Large intestine (tissue), 3 donors: Measurements from ENCODE around the gene GPR78. TPM values are rescaled to one million over a fixed set of nuclear protein-coding genes. Genes with fewer than 3 reads are reported as not detected.
"Not testable (repeated sequence)": the region's sequence is repeated elsewhere in the genome, so short reads cannot be mapped to it uniquely, and the experiment has no call there.

Experiments
- DNase-seq, 2 donors: peaks; one replicate each; pipeline versions ENCODE4 v3.0.0 to v3.0.0-alpha.2; 2013
- H3K27ac ChIP-seq: one replicate; pipeline ENCODE4 v1.5.1; 2013; ENCODE audit warnings: low read length
- H3K27me3 ChIP-seq: 2 replicates; pipeline ENCODE4 v1.6.1; 2013; ENCODE audit warnings: low read length; ENCODE audit not compliant: control insufficient read depth, insufficient read depth
- H3K36me3 ChIP-seq: 2 replicates; pipeline ENCODE4 v1.6.1; 2013; ENCODE audit warnings: low read length; ENCODE audit not compliant: control insufficient read depth, insufficient read depth
- H3K4me1 ChIP-seq: one replicate; pipeline ENCODE4 v1.6.1; 2013; ENCODE audit warnings: low read length; ENCODE audit not compliant: control insufficient read depth, insufficient read depth
- H3K4me3 ChIP-seq: one replicate; pipeline ENCODE4 v1.5.1; 2013; ENCODE audit warnings: low read length
- H3K9me3 ChIP-seq: one replicate; pipeline ENCODE4 v1.6.1; 2013; ENCODE audit warnings: mild to moderate bottlenecking, low read depth, low read length, moderate library complexity; ENCODE audit not compliant: control insufficient read depth
- WGBS: methylation state at CpG from one replicate; pipeline ENCODE4 v1.1.5; 2013; ENCODE audit warnings: low lambda C conversion rate; ENCODE audit not compliant: insufficient coverage; 5-methylcytosine and 5-hydroxymethylcytosine counted together
- polyA plus RNA-seq: library from polyadenylated mRNA; unstranded; fragments of 120-200 nt; gene quantifications from one replicate; pipeline ENCODE4 v1.2.1, GENCODE V29; 2013

Gene GPR78
- polyA plus RNA-seq, 1 donor, result 0.09 TPM

- Histone ChIP-seq H3K27ac (no peak overlapping the region), H3K9me3 (no peaks in the 10 kb centered on the region), H3K36me3 (no peaks in the 10 kb centered on the region), H3K4me3 (no peak overlapping the region), H3K4me1 (no peaks in the 10 kb centered on the region), H3K27me3 (no peaks in the 10 kb centered on the region)
- 33% methylated on average over 1 of the region's 5 CpGs for WGBS
- DNase-seq, result no peak
These were observed 12.0 kb upstream of the GPR78 start for GRCh38 chr4:8568068-8568668.

DNA sequence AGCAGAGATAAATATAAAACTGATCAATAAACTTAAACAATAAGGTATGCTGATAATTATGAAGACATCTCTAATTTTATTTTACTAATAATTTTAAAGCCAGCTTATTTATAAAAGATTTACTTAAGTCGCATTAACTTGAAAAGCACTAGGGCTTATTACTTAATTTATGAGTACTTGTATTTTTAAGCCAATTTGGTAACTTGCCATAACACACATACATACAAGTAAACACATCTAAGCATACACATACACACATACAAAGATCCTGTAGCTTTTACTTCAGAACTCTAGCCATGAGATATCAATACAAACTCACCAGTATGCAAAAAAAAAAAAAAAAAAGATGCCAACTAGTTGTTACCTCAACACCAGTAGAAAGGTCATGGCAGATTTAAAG lies 10.0 kb upstream of the GPR78 start:
- H3K27me3 ChIP-seq, result no peaks in the 10 kb centered on the region
- no peak overlapping the region for H3K27ac ChIP-seq
- 100% methylated on average over 1 of the region's 1 CpG for WGBS
- no peak for DNase-seq
- no peaks in the 10 kb centered on the region for H3K36me3 ChIP-seq
- H3K4me3 ChIP-seq, result no peak overlapping the region
- H3K4me1 ChIP-seq, result no peaks in the 10 kb centered on the region
- no peaks in the 10 kb centered on the region for H3K9me3 ChIP-seq

GRCh38 chr4:8571702-8572685 lies 8.2 kb upstream of the GPR78 start:
- Histone ChIP-seq H3K4me1 (no peaks in the 10 kb centered on the region), H3K4me3 (no peak overlapping the region), H3K27me3 (no peaks in the 10 kb centered on the region), H3K36me3 (no peaks in the 10 kb centered on the region), H3K27ac (no peak overlapping the region), H3K9me3 (no peaks in the 10 kb centered on the region)
- DNase-seq, result no peak
- no CpG with 5 or more reads among the region's 6 CpGs for WGBS

DNA sequence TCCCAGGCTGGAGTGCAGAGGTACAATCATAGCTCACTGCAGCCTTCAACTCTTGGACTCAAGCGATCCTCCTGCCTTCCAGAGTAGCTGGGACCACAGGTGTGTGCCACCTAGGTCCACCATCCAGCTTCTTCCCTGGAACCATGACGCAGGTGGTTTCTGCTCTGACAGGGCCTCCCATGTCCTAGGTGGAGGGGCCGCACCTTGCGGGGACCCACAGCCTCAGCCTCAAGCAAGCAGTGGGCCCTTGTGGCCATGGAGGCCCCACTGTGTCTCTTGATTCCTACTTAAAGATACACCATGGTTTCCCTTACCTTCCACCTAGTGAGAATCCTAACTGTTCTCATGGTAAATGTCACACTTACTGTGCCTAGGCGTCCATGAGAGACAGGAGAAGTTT lies 6.9 kb upstream of the GPR78 start:
- no peak overlapping the region for H3K27ac ChIP-seq
- no peaks in the 10 kb centered on the region for H3K9me3 ChIP-seq
- H3K27me3 ChIP-seq, result no peaks in the 10 kb centered on the region
- H3K36me3 ChIP-seq, result no peaks in the 10 kb centered on the region
- H3K4me1 ChIP-seq, result no peaks in the 10 kb centered on the region
- no peak for DNase-seq
- no peak overlapping the region for H3K4me3 ChIP-seq
- no CpG with 5 or more reads among the region's 5 CpGs for WGBS

GRCh38 chr4:8574796-8575370 lies 5.3 kb upstream of the GPR78 start:
- WGBS, result no CpG with 5 or more reads among the region's 5 CpGs
- Histone ChIP-seq H3K9me3 (no peaks in the 10 kb centered on the region), H3K36me3 (no peaks in the 10 kb centered on the region), H3K27ac (no peak overlapping the region), H3K4me3 (no peak overlapping the region), H3K4me1 (no peaks in the 10 kb centered on the region), H3K27me3 (peaks cover 14% of the 10 kb centered on the region)
- no peak for DNase-seq

- 91% methylated on average over 1 of the region's 4 CpGs for WGBS
- Histone ChIP-seq H3K4me1 (no peaks in the 10 kb centered on the region), H3K27me3 (peaks cover 20% of the 10 kb centered on the region), H3K9me3 (peaks cover 2% of the 10 kb centered on the region), H3K4me3 (no peak overlapping the region), H3K27ac (no peak overlapping the region), H3K36me3 (no peaks in the 10 kb centered on the region)
- no peak for DNase-seq
These were observed 4.7 kb upstream of the GPR78 start for GRCh38 chr4:8575457-8575856.

- H3K4me3 ChIP-seq, H3K36me3 ChIP-seq, DNase-seq, H3K27ac ChIP-seq, H3K4me1 ChIP-seq: not testable (repeated sequence)
- Histone ChIP-seq H3K27me3 (peaks cover 31% of the 10 kb centered on the region), H3K9me3 (peaks cover 12% of the 10 kb centered on the region)
- WGBS, result 78% methylated on average over 2 of the region's 5 CpGs
These were observed 3.6 kb upstream of the GPR78 start for GRCh38 chr4:8576591-8576990.

- DNase-seq, result no peak
- Histone ChIP-seq H3K4me1 (no peaks in the 10 kb centered on the region), H3K9me3 (peaks cover 12% of the 10 kb centered on the region), H3K27ac (no peak overlapping the region), H3K36me3 (no peaks in the 10 kb centered on the region), H3K27me3 (peaks cover 34% of the 10 kb centered on the region), H3K4me3 (no peak overlapping the region)
- no CpG with 5 or more reads among the region's 8 CpGs for WGBS
These were observed 3.1 kb upstream of the GPR78 start for GRCh38 chr4:8577046-8577445.

GRCh38 chr4:8577972-8578371 lies 2.2 kb upstream of the GPR78 start:
- Histone ChIP-seq H3K27me3 (peaks cover 37% of the 10 kb centered on the region), H3K4me1 (no peaks in the 10 kb centered on the region), H3K4me3 (no peak overlapping the region), H3K27ac (no peak overlapping the region), H3K36me3 (no peaks in the 10 kb centered on the region), H3K9me3 (peaks cover 12% of the 10 kb centered on the region)
- DNase-seq, result no peak
- WGBS, result 80% methylated on average over 1 of the region's 4 CpGs

DNA sequence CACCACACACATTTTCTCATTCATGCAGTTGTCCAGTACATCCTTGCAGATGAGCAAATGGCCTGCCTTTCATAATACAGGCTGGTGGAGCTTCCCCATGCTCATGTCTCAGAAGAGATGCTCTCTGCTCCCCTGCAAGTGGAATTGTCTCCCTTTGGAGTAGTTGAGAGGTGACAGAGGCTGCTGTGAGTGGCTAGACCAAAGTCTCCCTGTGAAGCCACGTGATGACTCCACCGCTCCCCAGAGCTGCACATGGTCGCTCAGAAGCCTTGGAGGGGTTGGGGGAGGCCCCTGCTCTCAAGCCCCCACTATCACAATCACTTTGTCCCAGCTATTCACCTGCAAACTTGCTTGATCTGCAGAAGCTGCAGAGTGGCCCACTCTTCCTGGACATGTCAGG lies 1.5 kb upstream of the GPR78 start:
- H3K4me1 ChIP-seq, result no peaks in the 10 kb centered on the region
- no peak overlapping the region for H3K27ac ChIP-seq
- H3K4me3 ChIP-seq, result no peak overlapping the region
- no peak for DNase-seq
- peaks cover 12% of the 10 kb centered on the region for H3K9me3 ChIP-seq
- peaks cover 39% of the 10 kb centered on the region for H3K27me3 ChIP-seq
- no peaks in the 10 kb centered on the region for H3K36me3 ChIP-seq
- no CpG with 5 or more reads among the region's 3 CpGs for WGBS
